ENCODE results near the gene ECHDC3. TPM values are rescaled to one million over a fixed set of nuclear protein-coding genes. Genes with fewer than 3 reads are reported as not detected.

ECHDC3 gene
- total RNA-seq, 4 donors from 2014 or later: 137 to 711 (median 391) TPM

GRCh38 chr10:11781114-11781513, 38.9 kb downstream of the ECHDC3 start:
- TF ChIP-seq CTCF (IDR thresholded peaks at IDR 0.05; ENCODE audit: low read depth): no peak

GRCh38 chr10:11782793-11783557, 40.8 kb downstream of the ECHDC3 start:
- TF ChIP-seq CTCF (IDR thresholded peaks at IDR 0.05; ENCODE audit: low read depth): no peak

GRCh38 chr10:11783558-11783865, 41.3 kb downstream of the ECHDC3 start:
- TF ChIP-seq CTCF (IDR thresholded peaks at IDR 0.05; ENCODE audit: low read depth): no peak

GRCh38 chr10:11787374-11787773, 45.2 kb downstream of the ECHDC3 start:
- TF ChIP-seq CTCF (IDR thresholded peaks at IDR 0.05; ENCODE audit: low read depth): no peak

GRCh38 chr10:11787846-11788245, 45.7 kb downstream of the ECHDC3 start:
- TF ChIP-seq CTCF (IDR thresholded peaks at IDR 0.05; ENCODE audit: low read depth): no peak

GRCh38 chr10:11789306-11789705, 47.1 kb downstream of the ECHDC3 start:
- TF ChIP-seq CTCF (IDR thresholded peaks at IDR 0.05; ENCODE audit: low read depth): no peak

GRCh38 chr10:11789956-11790355, 47.8 kb downstream of the ECHDC3 start:
- TF ChIP-seq CTCF (IDR thresholded peaks at IDR 0.05; ENCODE audit: low read depth): no peak
